Measurements from ENCODE around the gene ZBTB44. TPM values are rescaled to one million over a fixed set of nuclear protein-coding genes. Genes with fewer than 3 reads are reported as not detected.

ZBTB44 gene
- total RNA-seq, 1 experiment from 2014 or later = 32.5 TPM

DNA sequence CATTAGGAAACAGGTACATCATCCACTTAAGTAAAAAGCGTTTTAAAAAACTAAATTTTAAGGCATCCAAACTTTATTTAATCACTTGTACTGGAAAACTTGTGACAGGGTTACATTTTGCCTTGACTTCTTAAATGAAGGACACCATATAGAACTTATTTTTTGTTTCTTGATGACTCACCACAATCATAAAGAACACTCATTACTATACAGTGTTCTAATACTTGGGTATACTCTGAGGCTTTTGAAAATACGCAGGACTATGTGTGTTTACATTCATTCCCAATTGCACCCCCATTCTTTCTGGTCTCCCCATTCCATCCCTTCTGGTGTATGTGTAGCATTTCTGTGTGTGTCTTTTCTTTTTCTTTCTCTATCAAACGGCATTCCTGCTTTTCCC, 69.9 kb downstream of the ZBTB44 start (continued):
- TF ChIP-seq, protein P1, sequence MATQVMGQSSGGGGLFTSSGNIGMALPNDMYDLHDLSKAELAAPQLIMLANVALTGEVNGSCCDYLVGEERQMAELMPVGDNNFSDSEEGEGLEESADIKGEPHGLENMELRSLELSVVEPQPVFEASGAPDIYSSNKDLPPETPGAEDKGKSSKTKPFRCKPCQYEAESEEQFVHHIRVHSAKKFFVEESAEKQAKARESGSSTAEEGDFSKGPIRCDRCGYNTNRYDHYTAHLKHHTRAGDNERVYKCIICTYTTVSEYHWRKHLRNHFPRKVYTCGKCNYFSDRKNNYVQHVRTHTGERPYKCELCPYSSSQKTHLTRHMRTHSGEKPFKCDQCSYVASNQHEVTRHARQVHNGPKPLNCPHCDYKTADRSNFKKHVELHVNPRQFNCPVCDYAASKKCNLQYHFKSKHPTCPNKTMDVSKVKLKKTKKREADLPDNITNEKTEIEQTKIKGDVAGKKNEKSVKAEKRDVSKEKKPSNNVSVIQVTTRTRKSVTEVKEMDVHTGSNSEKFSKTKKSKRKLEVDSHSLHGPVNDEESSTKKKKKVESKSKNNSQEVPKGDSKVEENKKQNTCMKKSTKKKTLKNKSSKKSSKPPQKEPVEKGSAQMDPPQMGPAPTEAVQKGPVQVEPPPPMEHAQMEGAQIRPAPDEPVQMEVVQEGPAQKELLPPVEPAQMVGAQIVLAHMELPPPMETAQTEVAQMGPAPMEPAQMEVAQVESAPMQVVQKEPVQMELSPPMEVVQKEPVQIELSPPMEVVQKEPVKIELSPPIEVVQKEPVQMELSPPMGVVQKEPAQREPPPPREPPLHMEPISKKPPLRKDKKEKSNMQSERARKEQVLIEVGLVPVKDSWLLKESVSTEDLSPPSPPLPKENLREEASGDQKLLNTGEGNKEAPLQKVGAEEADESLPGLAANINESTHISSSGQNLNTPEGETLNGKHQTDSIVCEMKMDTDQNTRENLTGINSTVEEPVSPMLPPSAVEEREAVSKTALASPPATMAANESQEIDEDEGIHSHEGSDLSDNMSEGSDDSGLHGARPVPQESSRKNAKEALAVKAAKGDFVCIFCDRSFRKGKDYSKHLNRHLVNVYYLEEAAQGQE (IDR thresholded peaks at IDR 0.05; ENCODE audit: low read depth) = no peak
- TF ChIP-seq EGR1 (IDR thresholded peaks at IDR 0.05; ENCODE audit: low read depth) = no peak
- no peak for TF ChIP-seq POLR2A (IDR thresholded peaks at IDR 0.05; ENCODE audit: borderline replicate concordance, extremely low read depth, insufficient read depth, insufficient read length)
- no peak for TF ChIP-seq FOSL1 (IDR thresholded peaks at IDR 0.05; ENCODE audit: low read depth)
- TF ChIP-seq ZNF274 (IDR thresholded peaks at IDR 0.05; ENCODE audit: low read depth, low read length) = no peak
- TF ChIP-seq CEBPB (IDR thresholded peaks at IDR 0.05; ENCODE audit: low read depth) = no peak
- TF ChIP-seq CBX3 (IDR thresholded peaks at IDR 0.05; ENCODE audit: low read depth) = no peak

DNA sequence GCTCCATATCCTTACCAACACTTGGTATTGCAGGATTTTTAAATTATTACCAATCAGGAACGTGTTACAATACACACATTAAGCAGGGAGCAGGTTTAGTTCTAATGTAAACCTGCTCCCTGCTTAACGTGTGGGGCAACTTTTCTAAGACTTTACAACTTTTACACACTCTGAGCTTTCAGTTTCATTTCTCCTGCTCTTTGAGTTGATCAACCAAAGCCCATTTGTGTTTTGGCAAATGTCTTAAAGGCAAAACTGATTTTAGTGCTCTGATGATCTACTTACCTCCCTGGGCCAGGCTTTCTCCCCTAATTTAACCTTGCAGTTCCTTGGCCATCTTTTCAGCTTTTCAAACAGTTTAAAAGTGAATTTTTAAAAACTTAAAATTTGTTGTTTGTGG, 70.9 kb downstream of the ZBTB44 start:
- H3K9me3 ChIP-seq (ENCODE audit: control insufficient read depth in 1 of 2, insufficient read depth in 1 of 2, low read depth in 1 of 2, low read length in 2 of 2) = no peaks in the 10 kb centered on the region
- ChIA-PET POLR2A (no interaction called here), CTCF (no interaction called here), RAD21 (ENCODE audit: low non-redundant PET in 1 of 2, low total read pairs in 2 of 2, uncharacterized antibody in 2 of 2, unreplicated experiment in 2 of 2) (no interaction called here)
- no peak overlapping the region for H3K4me2 ChIP-seq (ENCODE audit: low read length)
- H2AFZ ChIP-seq (ENCODE audit: low read depth, low read length, poor library complexity, severe bottlenecking) = no peak overlapping the region
- peaks cover 3% of the 10 kb centered on the region; the same call in 1 of the 2 replicates for H4K20me1 ChIP-seq (ENCODE audit: insufficient read depth)
- no peaks in the 10 kb centered on the region for H3K9me2 ChIP-seq (ENCODE audit: insufficient read depth)
- ATAC-seq = no peak
- H3K27ac ChIP-seq (ENCODE audit: low read depth, low read length) = no peak overlapping the region
- no peaks in the 10 kb centered on the region for H3K36me3 ChIP-seq (ENCODE audit: control insufficient read depth in 1 of 2, insufficient read depth in 2 of 2, low read length in 2 of 2)
- no peak overlapping the region for H3K4me3 ChIP-seq (replicated peaks in 1 of 2; ENCODE audit: low read depth in 1 of 2, low read length in 2 of 2)
- no peak overlapping the region for H3K9ac ChIP-seq (ENCODE audit: low read length)
- H3K4me1 ChIP-seq (ENCODE audit: control insufficient read depth in 1 of 2, insufficient read depth in 2 of 2, low read length in 2 of 2) = no peaks in the 10 kb centered on the region
- no peaks in the 10 kb centered on the region for H3K79me2 ChIP-seq (ENCODE audit: insufficient read depth, low read length)
- BruUV-seq (replicated peaks) = no TSS peak
- no peaks in the 10 kb centered on the region for H3K27me3 ChIP-seq (ENCODE audit: insufficient read depth, low read length)
- no peak for DNase-seq (ENCODE audit: low read depth, low spot score)
- intact Hi-C loops (cut with micrococcal nuclease) = no loop called here
- TF ChIP-seq SRF (IDR thresholded peaks at IDR 0.05; ENCODE audit: low read depth) (no peak), SP1 (IDR thresholded peaks at IDR 0.05; ENCODE audit: low read depth) (no peak), CBX3 (IDR thresholded peaks at IDR 0.05; ENCODE audit: low read depth) (no peak), SIN3A (IDR thresholded peaks at IDR 0.05; ENCODE audit: low read depth) (no peak), EZH2phosphoT487 (IDR thresholded peaks at IDR 0.05; ENCODE audit: borderline replicate concordance) (no peak), CEBPB (IDR thresholded peaks at IDR 0.05; ENCODE audit: low read depth) (no peak)
- TF ChIP-seq, protein P2, sequence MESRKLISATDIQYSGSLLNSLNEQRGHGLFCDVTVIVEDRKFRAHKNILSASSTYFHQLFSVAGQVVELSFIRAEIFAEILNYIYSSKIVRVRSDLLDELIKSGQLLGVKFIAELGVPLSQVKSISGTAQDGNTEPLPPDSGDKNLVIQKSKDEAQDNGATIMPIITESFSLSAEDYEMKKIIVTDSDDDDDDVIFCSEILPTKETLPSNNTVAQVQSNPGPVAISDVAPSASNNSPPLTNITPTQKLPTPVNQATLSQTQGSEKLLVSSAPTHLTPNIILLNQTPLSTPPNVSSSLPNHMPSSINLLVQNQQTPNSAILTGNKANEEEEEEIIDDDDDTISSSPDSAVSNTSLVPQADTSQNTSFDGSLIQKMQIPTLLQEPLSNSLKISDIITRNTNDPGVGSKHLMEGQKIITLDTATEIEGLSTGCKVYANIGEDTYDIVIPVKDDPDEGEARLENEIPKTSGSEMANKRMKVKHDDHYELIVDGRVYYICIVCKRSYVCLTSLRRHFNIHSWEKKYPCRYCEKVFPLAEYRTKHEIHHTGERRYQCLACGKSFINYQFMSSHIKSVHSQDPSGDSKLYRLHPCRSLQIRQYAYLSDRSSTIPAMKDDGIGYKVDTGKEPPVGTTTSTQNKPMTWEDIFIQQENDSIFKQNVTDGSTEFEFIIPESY (IDR thresholded peaks at IDR 0.05; ENCODE audit: extremely low read depth, insufficient replicate concordance, low read length) = no peak
- TF ChIP-seq, protein P3, sequence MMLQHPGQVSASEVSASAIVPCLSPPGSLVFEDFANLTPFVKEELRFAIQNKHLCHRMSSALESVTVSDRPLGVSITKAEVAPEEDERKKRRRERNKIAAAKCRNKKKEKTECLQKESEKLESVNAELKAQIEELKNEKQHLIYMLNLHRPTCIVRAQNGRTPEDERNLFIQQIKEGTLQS (IDR thresholded peaks at IDR 0.05) = no peak
- TF ChIP-seq, protein P1 (IDR thresholded peaks at IDR 0.05; ENCODE audit: low read depth) = no peak
- TF ChIP-seq, protein P4, sequence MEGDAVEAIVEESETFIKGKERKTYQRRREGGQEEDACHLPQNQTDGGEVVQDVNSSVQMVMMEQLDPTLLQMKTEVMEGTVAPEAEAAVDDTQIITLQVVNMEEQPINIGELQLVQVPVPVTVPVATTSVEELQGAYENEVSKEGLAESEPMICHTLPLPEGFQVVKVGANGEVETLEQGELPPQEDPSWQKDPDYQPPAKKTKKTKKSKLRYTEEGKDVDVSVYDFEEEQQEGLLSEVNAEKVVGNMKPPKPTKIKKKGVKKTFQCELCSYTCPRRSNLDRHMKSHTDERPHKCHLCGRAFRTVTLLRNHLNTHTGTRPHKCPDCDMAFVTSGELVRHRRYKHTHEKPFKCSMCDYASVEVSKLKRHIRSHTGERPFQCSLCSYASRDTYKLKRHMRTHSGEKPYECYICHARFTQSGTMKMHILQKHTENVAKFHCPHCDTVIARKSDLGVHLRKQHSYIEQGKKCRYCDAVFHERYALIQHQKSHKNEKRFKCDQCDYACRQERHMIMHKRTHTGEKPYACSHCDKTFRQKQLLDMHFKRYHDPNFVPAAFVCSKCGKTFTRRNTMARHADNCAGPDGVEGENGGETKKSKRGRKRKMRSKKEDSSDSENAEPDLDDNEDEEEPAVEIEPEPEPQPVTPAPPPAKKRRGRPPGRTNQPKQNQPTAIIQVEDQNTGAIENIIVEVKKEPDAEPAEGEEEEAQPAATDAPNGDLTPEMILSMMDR (IDR thresholded peaks at IDR 0.05 in 2 of 3, conservative IDR thresholded peaks at IDR 0.05 in 1 of 3; ENCODE audit: borderline replicate concordance in 1 of 3, insufficient read depth in 1 of 3, low read depth in 2 of 3, low read length in 2 of 3) = no peak
